GM19193 (cell line): ENCODE results near the gene CRKL.

Source experiments
- POLR2A ChIP-seq: IDR thresholded peaks from 4 replicates; pipeline ENCODE4 v1.6.1; 2011; ENCODE audit not compliant: insufficient read depth, insufficient read length; ENCODE audit errors: extremely low read depth

The CRKL gene

DNA sequence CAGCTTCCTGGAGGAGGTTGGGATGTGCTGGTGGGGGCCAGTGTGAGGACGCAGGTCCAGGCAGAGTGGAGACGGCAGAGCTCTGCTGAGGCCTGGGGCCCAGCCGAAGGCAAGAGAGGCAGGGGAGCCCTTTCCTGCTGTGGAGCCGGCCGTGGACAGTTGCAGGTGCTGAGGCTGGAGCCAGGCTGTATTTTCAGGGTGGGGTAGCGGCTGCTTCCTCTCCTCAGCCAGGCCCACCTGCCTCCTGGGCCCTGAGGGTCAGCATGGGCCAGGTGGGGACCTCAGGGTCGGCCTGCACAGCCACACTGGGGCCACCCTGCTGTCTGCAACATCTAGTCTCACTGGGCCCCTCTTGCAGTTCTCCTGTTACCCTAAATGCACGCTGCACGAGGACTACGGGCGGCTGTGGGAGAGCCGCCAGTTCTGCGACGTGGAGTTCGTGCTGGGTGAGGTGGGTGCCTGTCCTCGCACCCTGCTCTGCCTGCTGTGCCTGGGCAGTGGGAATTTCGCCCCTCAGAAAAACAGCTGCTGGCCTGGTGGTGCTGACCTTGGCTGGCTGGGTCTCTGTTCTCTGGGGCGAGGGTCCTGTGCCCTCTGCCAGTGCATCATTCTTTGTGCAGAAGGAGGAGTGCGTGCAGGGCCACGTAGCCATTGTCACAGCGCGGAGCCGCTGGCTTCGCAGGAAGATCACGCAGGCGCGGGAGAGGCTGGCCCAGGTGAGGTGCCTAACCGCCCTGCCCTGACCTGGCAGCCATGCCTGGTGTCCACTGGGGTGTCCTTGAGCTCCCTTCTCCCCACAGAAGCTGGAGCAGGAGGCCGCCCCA is 76.3 kb downstream of the CRKL start:
- no peak for TF ChIP-seq POLR2A

GRCh38 chr22:20994128-20994901 is 77.1 kb downstream of the CRKL start:
- TF ChIP-seq POLR2A: no peak

DNA sequence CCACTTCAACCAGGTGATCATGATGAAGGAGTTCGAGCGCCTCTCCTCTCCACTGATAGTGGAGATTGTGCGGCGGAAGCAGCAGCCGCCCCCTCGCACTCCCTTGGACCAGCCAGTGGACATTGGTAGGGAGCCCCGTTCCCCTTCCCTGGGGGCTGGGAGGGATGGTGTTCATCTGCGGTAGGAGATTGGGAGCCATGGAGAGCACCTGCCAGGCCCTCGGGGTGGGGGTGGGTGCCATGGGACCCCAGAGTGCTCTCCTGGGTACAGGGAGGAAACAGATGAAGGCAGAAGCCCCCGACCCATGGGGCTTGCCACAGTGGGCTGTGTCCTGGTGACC is 77.7 kb downstream of the CRKL start:
- TF ChIP-seq POLR2A: no peak

GRCh38 chr22:20995329-20996030 is 78.3 kb downstream of the CRKL start:
- TF ChIP-seq POLR2A: no peak

DNA sequence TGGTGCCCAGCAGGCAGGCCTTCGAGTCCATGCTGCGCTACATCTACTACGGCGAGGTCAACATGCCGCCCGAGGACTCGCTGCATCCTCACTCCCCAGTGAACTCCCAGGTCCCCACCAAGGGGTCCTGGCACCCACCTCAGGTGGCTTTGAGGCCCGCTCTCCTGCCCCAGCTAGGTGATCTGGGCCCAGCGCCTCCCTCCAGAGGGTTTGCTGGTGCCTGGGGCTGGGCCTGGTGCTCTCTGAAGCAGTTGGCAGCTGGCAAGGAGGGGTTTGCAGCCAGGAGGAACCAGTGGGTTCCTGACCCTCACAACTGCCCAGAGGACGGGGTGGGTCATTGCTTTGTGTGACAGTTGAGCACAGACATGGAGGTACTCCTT is 78.8 kb downstream of the CRKL start:
- TF ChIP-seq POLR2A: no peak

DNA sequence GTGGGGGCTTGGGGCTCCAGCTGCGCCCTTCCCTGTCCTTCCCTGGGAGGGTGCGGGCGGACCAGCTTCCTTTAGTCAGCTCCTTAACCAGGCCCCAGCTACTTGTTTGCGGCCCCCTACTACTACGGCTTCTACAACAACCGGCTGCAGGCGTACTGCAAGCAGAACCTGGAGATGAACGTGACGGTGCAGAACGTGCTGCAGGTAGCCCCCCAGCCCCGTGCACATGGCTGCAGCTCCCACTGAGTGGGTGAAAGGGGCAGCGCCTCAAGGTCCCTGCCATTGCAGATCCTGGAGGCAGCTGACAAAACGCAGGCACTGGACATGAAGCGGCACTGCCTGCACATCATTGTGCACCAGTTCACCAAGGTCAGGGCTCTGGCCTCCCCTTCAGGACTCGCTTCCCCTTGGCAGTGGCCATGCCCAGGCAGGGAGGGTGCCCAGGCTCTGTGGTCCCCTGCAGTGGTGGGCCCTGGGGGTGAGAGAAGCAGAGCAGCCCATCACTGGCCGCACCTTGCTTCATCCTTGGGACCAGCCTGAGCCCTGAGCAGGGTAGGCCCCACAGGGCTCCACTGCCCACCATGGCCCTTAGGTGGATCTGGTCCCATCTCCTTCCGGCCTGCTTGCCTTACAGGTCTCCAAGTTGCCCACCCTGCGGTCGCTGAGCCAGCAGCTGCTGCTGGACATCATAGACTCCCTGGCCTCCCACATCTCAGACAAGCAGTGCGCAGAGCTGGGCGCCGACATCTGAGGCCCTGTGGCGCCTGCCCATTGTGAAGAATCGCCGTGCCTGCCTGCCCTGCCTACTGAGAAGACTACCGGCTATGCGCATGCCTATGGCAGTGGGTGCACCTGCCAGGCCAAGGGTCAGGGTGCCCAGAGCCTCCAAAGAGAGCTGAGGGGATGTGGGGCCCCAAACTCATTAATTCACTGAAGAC is 79.7 kb downstream of the CRKL start:
- TF ChIP-seq POLR2A: peak; percentile 7

GRCh38 chr22:20997536-20998257 is 80.5 kb downstream of the CRKL start:
- TF ChIP-seq POLR2A: no peak

GRCh38 chr22:20998411-20999336 is 81.5 kb downstream of the CRKL start:
- peak; percentile 8 for TF ChIP-seq POLR2A

- no peak for TF ChIP-seq POLR2A
Measured at GRCh38 chr22:20999350-21000206, 82.4 kb downstream of the CRKL start.

GRCh38 chr22:21000207-21000986 is 83.2 kb downstream of the CRKL start:
- peak; percentile 35 for TF ChIP-seq POLR2A

DNA sequence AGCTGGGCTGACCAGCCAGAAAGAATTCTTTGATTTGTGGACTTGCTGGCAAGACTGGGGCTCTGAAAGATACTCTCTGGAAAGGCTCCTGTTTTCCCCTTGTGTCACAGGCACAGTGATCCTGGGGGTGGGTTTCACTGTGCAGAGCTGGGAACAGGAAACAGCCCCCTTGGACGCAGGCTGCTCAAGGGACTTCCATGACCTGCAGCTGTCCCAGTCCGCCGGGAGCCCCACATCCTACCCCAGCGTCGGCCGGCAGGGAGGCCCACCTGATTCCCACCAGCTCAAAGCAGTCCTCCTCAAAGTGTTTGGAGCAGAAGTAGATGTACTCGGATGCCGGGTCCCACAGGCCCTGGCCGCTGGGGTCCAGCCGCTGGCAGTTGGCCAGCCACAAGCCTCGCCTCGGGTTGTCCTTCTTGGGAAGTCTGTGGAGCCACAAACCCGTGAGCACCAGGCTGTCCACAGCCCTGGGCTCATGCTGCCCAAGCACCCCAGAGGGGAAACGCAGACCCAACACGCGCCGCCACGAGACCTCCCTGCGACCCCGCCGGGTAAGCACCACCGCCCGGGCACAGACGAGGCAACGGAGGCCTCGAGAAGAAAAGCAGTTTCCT is 83.9 kb downstream of the CRKL start:
- no peak for TF ChIP-seq POLR2A
